ENCODE measurements around the gene FAM78A.
"Not testable (repeated sequence)": the region's sequence is repeated elsewhere in the genome, so short reads cannot be mapped to it uniquely, and the experiment has no call there.

Gene FAM78A

GRCh38 chr9:131227112-131227958, 49.0 kb downstream of the FAM78A start:
- peaks cover 10% of the 10 kb centered on the region for H3K4me1 Mint-ChIP-seq
- no peak overlapping the region for H3K4me3 Mint-ChIP-seq
- no peaks in the 10 kb centered on the region for H3K9me3 Mint-ChIP-seq
- H3K27me3 Mint-ChIP-seq: no peaks in the 10 kb centered on the region
- H3K36me3 Mint-ChIP-seq: peaks cover 14% of the 10 kb centered on the region
- no peak overlapping the region for H3K27ac Mint-ChIP-seq

GRCh38 chr9:131226226-131226625, 50.1 kb downstream of the FAM78A start:
- Mint-ChIP-seq H3K4me1 (peaks cover 10% of the 10 kb centered on the region), H3K27ac (no peak overlapping the region), H3K9me3 (no peaks in the 10 kb centered on the region), H3K36me3 (peaks cover 16% of the 10 kb centered on the region), H3K27me3 (no peaks in the 10 kb centered on the region), H3K4me3 (no peak overlapping the region)

- Mint-ChIP-seq H3K27me3 (no peaks in the 10 kb centered on the region), H3K27ac (peak overlapping the region; percentile 46), H3K4me3 (no peak overlapping the region), H3K36me3 (peaks cover 9% of the 10 kb centered on the region), H3K9me3 (no peaks in the 10 kb centered on the region), H3K4me1 (peaks cover 4% of the 10 kb centered on the region)
Observed at GRCh38 chr9:131222460-131222859, 53.9 kb downstream of the FAM78A start.

GRCh38 chr9:131220485-131220884, 55.8 kb downstream of the FAM78A start:
- Mint-ChIP-seq H3K4me3 (no peak overlapping the region), H3K36me3 (peaks cover 12% of the 10 kb centered on the region), H3K9me3 (no peaks in the 10 kb centered on the region), H3K4me1 (peaks cover 3% of the 10 kb centered on the region), H3K27ac (no peak overlapping the region), H3K27me3 (no peaks in the 10 kb centered on the region)

- no peaks in the 10 kb centered on the region for H3K27me3 Mint-ChIP-seq
- H3K9me3 Mint-ChIP-seq: no peaks in the 10 kb centered on the region
- H3K4me1 Mint-ChIP-seq: peaks cover 13% of the 10 kb centered on the region
- H3K27ac Mint-ChIP-seq: no peak overlapping the region
- peaks cover 12% of the 10 kb centered on the region for H3K36me3 Mint-ChIP-seq
- H3K4me3 Mint-ChIP-seq: no peak overlapping the region
Observed at GRCh38 chr9:131218370-131218769, 57.9 kb downstream of the FAM78A start.

- peaks cover 14% of the 10 kb centered on the region for H3K36me3 Mint-ChIP-seq
- no peak overlapping the region for H3K27ac Mint-ChIP-seq
- no peak overlapping the region for H3K4me3 Mint-ChIP-seq
- peaks cover 11% of the 10 kb centered on the region for H3K4me1 Mint-ChIP-seq
- H3K27me3 Mint-ChIP-seq: no peaks in the 10 kb centered on the region
- no peaks in the 10 kb centered on the region for H3K9me3 Mint-ChIP-seq
Observed at GRCh38 chr9:131217331-131218031, 58.8 kb downstream of the FAM78A start.

- peaks cover 18% of the 10 kb centered on the region for H3K36me3 Mint-ChIP-seq
- H3K9me3 Mint-ChIP-seq: no peaks in the 10 kb centered on the region
- H3K4me3 Mint-ChIP-seq: no peak overlapping the region
- H3K27me3 Mint-ChIP-seq: no peaks in the 10 kb centered on the region
- H3K27ac Mint-ChIP-seq: no peak overlapping the region
- H3K4me1 Mint-ChIP-seq: peaks cover 10% of the 10 kb centered on the region
Observed at GRCh38 chr9:131216806-131217205, 59.5 kb downstream of the FAM78A start.

- no peak overlapping the region for H3K4me3 Mint-ChIP-seq
- peaks cover 16% of the 10 kb centered on the region for H3K9me3 Mint-ChIP-seq
- no peaks in the 10 kb centered on the region for H3K27me3 Mint-ChIP-seq
- peaks cover 30% of the 10 kb centered on the region for H3K36me3 Mint-ChIP-seq
- no peak overlapping the region for H3K27ac Mint-ChIP-seq
- H3K4me1 Mint-ChIP-seq: peaks cover 10% of the 10 kb centered on the region
Observed at GRCh38 chr9:131214876-131215275, 61.4 kb downstream of the FAM78A start.

- Mint-ChIP-seq H3K36me3 (peaks cover 33% of the 10 kb centered on the region), H3K4me1 (peaks cover 10% of the 10 kb centered on the region), H3K9me3 (peaks cover 17% of the 10 kb centered on the region), H3K27me3 (no peaks in the 10 kb centered on the region), H3K27ac (no peak overlapping the region), H3K4me3 (no peak overlapping the region)
Observed at GRCh38 chr9:131214286-131214856, 61.9 kb downstream of the FAM78A start.

- Mint-ChIP-seq H3K9me3 (peaks cover 17% of the 10 kb centered on the region), H3K36me3 (peaks cover 32% of the 10 kb centered on the region)
- H3K27me3 Mint-ChIP-seq, H3K4me1 Mint-ChIP-seq, H3K27ac Mint-ChIP-seq, H3K4me3 Mint-ChIP-seq: not testable (repeated sequence)
Observed at GRCh38 chr9:131211920-131212319, 64.4 kb downstream of the FAM78A start.

All from activated naive CD4-positive, alpha-beta T cell treated with anti-CD3 and anti-CD28 coated beads, Interleukin-2, amount 50 U/mL, for 24 hours (primary cell).